GM19193 (cell line): ENCODE measurements around the gene ABHD13.

Experiments used
- POLR2A ChIP-seq: IDR thresholded peaks from 4 replicates; pipeline ENCODE4 v1.6.1; 2011; ENCODE audit not compliant: insufficient read depth, insufficient read length; ENCODE audit errors: extremely low read depth

ABHD13 gene

DNA sequence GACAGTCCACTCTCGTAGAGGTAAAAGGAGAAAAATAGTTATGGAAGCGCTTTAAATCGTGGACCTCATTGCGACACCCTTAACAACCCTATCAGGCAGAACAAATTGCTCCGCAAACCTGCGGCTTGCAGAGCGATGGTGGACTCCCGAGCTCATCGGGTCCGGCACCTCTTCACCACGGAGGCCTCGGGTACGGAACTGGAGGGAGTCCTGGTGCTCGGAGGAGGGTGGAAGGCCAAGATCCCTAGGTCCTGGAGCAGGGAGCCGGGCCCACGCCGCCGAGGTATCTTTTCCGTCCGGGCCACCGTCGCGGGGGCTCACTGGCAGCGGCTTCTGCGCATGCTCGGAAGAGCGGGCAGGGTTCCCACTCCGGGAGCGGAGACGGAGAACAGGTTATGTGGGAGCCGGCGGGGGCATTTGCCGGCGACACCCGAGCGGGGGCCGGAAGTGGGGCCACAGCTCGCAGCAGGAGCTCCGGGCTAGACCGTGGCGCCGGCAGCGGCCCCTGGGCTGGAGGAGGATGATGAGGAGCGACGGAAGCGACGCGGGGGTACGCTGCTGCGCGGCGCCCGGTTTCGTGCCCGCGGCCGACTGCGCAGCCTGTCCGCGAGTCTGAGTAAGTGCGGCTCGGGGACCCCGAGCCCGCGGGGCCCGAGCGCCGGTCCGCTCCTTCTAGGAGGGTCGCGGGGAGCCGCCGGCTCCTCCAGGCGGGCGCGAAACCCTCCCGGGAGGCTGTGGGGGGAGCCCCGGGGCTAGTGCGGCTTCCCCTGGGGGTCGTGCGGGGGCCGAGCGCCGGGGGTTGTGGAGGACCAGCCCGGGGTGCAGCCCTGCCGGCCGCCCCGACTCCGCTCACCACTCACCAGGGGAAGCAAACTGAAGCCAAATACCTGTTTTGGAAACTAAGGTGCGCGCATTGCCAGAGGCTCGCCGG, at the start of gene ABHD13:
ABHD13 (plus strand) TSS at position 349 of the 931 bp plus-strand sequence. CDS start 10,827 bp downstream, outside the sequence.
- peak; percentile 79 for TF ChIP-seq POLR2A

GRCh38 chr13:108168929-108169328, 49.3 kb upstream of the ABHD13 start:
- TF ChIP-seq POLR2A = no peak

DNA sequence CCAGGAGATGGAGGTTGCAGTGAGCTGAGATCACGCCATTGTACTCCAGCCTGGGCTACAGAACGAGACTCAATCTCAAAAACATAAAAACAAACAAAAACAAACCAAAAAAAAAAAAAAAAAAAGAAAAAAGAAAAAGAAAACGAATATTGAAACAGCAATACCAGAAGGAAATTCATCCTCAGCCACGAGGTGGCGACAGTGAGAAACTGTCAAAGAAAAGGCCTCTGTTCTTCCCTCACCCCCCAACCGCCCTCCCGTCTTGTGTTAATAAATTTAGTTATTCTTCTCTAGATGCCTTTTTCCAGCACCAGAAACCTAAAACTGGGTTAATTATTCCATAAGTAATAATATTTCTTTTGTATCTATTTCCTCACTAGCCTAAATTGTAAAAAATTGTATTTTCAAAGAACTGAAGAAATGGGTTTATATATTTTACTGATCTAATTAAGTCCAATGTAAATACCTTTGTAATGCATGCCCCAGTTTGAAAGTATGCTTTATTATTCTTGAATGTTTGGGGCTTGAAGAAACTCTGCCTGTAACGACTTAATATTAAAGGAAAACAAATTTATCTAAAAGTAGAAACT, 41.4 kb upstream of the ABHD13 start:
- TF ChIP-seq POLR2A = no peak

GRCh38 chr13:108178078-108178477, 40.1 kb upstream of the ABHD13 start:
- no peak for TF ChIP-seq POLR2A

GRCh38 chr13:108182652-108183051, 35.5 kb upstream of the ABHD13 start:
- TF ChIP-seq POLR2A = no peak

DNA sequence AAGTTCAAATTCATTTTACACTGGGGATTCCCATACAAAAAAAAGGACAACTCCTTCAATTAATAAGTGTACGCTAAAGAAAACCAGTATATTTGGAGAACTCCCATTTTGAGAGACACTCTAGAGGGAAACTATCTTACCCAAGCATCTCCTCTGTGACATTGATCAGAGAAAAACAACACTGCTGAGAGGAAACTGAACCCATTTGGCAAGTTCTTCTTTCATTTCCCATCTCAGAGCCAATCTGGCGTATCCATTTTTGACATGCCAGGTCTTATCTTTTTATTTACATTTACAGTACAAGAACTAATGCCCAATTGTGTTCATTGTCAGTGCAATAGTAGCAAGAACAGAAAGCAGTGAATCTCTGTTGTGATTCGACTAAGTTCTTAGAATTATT, 33.0 kb upstream of the ABHD13 start:
- TF ChIP-seq POLR2A = no peak

DNA sequence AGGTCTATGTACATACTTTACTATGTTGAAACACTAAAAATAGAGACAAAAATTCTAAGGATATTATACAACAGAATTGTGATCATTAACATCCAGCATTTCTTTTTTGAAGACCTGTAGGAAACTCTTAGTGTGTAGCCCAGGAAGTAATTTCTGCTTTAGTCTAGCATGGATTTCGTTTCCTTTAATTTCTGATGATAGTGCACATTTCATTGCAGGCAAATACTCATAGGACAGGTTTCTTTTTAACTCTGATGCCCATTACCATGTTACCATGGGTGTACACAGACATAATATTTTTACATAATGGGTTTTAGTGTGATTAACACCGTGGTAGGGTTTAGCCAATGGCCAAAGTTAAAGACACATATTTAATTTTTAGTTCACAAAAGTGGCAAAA, 29.9 kb upstream of the ABHD13 start:
- TF ChIP-seq POLR2A = no peak

DNA sequence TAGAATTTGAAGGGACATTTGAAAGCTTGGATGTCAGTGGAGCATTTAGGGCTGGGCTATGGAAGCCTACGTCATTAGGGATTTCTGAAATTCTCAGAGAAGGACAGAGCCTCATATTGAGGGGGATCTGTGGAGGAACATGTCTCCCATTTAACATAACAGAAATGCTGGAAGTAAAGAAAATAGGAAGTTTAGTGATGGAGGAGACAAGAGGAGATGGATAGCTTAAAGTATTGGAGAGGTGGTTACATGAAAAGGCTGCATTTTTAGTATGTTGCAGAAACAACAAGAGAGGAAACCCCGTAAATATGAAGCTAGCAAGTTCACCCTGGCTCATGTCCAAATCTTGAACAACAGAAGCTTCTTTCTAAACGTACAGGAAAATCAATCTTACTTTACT, 27.3 kb upstream of the ABHD13 start:
- no peak for TF ChIP-seq POLR2A

DNA sequence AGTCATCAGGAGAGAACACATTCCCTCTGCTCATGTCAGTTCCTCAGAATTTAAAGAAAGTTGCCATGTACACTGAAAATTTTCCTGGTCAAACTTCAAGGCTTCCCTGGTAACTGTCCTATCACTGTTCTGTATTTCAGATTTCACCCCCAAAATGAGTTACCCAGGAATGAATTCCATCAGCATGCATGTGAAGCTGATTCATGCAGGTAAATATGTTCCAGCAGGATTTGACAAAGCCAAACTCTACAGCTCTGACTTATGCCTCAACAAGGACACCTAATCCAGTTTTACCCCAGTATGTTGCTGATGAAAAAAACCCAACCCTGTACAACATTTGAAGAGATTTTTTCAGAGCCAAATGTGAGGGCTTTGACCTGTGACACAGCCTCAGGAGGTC, 24.4 kb upstream of the ABHD13 start:
- TF ChIP-seq POLR2A = no peak

- no peak for TF ChIP-seq POLR2A
Measured at GRCh38 chr13:108194435-108194936, 23.7 kb upstream of the ABHD13 start.

GRCh38 chr13:108195146-108195545, 23.0 kb upstream of the ABHD13 start:
- no peak for TF ChIP-seq POLR2A

- no peak for TF ChIP-seq POLR2A
Measured at GRCh38 chr13:108195861-108196260, 22.3 kb upstream of the ABHD13 start.

DNA sequence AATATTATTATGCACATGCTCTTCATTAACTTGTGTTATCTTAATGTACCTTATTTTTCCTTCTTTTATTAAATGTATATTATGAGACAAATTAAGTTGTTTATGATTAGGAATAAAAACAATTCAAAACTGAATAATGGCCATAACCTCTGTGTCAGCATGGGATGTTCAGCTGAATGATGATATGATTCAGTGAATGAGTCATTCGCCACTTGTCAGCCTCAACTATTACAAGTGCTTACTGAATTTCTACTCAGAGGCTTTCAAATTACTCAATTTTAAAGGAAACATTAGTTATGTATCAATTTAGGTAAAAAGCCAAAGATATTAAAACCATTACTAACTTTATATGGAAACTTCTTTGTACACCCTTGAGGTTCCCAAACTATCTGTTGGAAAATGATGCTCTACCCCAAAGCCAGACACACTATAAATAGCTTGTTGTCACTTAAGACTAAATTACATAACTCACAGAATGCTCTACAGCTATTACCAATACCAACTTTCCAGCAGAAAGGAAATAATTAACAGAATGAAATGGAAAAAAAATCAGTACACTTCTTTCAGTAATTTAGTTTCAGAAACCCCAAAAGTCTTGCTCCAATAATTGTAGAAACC, 17.3 kb upstream of the ABHD13 start:
- TF ChIP-seq POLR2A = no peak

GRCh38 chr13:108210551-108210950, 7.6 kb upstream of the ABHD13 start:
- no peak for TF ChIP-seq POLR2A

DNA sequence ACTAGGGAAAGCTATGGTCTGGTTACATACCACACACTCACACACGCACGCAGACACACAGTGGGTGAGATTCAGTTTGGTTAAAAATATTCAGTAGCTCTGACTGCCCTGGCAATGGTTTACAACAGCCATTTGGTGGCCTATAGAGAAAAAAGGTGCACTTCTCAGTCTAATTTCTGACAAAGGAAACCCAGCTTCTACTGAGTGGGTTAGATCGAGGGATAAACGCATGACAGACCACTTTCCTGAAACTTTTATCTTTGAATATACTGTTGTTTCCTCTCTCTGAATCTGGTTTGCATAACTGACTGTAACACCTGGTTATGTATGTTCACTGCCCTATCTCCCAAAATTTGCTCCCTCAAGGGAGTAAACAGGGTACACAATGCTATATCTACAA, 5.3 kb upstream of the ABHD13 start:
- TF ChIP-seq POLR2A = no peak
